Prostate gland (tissue), 2 donors: Measurements from ENCODE around the gene CCDC149.

Source experiments
- CTCF ChIP-seq, 4 experiments: fragments of 200-600 bp in 2 of 4; fragments of 450-650 bp in 2 of 4; sonication (generic) in 2 of 4; IDR thresholded peaks; 1 replicate in 3 of 4; 2 replicates in 1 of 4; pipeline ENCODE4 v1.5.1; 2016 to 2019; ENCODE audit warnings: antibody characterized with exemption in 4 of 4, mild to moderate bottlenecking in 2 of 4, moderate library complexity in 2 of 4
- POLR2A ChIP-seq: fragments of 450-650 bp; IDR thresholded peaks from one replicate; pipeline ENCODE4 v1.6.1; 2016; ENCODE audit warnings: antibody characterized with exemption, mild to moderate bottlenecking
- POLR2AphosphoS5 ChIP-seq: sonication (generic); formaldehyde crosslinking; IDR thresholded peaks from one replicate; pipeline ENCODE4 v1.6.1; 2017; ENCODE audit warnings: antibody characterized with exemption

DNA sequence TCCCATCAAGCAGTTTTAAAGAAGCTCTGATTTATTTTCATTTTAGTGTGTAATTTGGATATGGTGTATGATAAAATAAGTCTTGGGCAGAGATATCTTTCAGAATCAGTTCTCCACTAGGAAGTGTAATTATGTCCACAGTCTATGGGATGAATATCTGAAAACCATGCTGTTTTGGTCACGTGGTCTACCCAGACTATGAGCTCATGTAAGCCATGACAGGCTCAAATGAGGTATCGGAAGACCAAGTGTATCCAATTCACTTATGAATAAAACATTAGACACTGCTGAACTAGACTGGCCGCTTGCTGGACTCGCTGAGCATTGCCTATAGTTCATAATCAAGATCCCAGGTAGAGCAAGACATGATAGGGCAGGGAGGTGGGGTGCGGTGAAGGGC lies 66.9 kb downstream of the CCDC149 start:
- TF ChIP-seq CTCF (IDR thresholded peaks at IDR 0.05) (no peak), POLR2AphosphoS5 (no peak), POLR2A (no peak)
